Muscle layer of colon (tissue), 2 donors: Measurements from ENCODE around the gene TCF7.

Experiments
- H3K27ac ChIP-seq: one replicate; pipeline ENCODE4 v1.7.0; 2013; ENCODE audit warnings: low read depth, mild to moderate bottlenecking, low read length, moderate library complexity
- H3K27me3 ChIP-seq, 2 donors: one replicate each; pipeline ENCODE4 v1.7.0; 2013; ENCODE audit warnings: low read length in 2 of 2, mild to moderate bottlenecking in 2 of 2; ENCODE audit not compliant: insufficient read depth in 2 of 2, control insufficient read depth in 1 of 2
- H3K36me3 ChIP-seq: one replicate; pipeline ENCODE4 v1.7.0; 2013; ENCODE audit warnings: mild to moderate bottlenecking, low read length; ENCODE audit not compliant: insufficient read depth
- H3K4me1 ChIP-seq: one replicate; pipeline ENCODE4 v1.7.0; 2013; ENCODE audit warnings: mild to moderate bottlenecking, low read length; ENCODE audit not compliant: insufficient read depth
- H3K4me3 ChIP-seq, 2 donors: one replicate each; pipeline ENCODE4 v1.7.0; 2013; ENCODE audit warnings: low read length in 2 of 2, low read depth in 1 of 2, mild to moderate bottlenecking in 1 of 2, moderate library complexity in 1 of 2
- H3K9ac ChIP-seq: one replicate; pipeline ENCODE4 v1.7.0; 2013; ENCODE audit warnings: low read length
- H3K9me3 ChIP-seq: one replicate; pipeline ENCODE4 v1.7.0; 2013; ENCODE audit warnings: mild to moderate bottlenecking, low read length
- donor health status: abdominal sarcoma.
- donor health status: Adenocarcinoma of cecum.

The TCF7 gene

GRCh38 chr5:134116789-134117761, 2.6 kb downstream of the TCF7 start:
- no peak overlapping the region for H3K9ac ChIP-seq
- H3K27me3 ChIP-seq: peaks cover 5 to 21% of the 10 kb centered on the region in 2 donors
- H3K4me3 ChIP-seq: no peak overlapping the region
- peaks cover 12% of the 10 kb centered on the region for H3K4me1 ChIP-seq
- H3K36me3 ChIP-seq: no peaks in the 10 kb centered on the region
- H3K9me3 ChIP-seq: no peaks in the 10 kb centered on the region
- H3K27ac ChIP-seq: no peak overlapping the region

GRCh38 chr5:134118212-134118835, 3.8 kb downstream of the TCF7 start:
- Histone ChIP-seq H3K4me3 (no peak overlapping the region), H3K27ac (no peak overlapping the region), H3K27me3 (peaks cover 0 to 9% of the 10 kb centered on the region in 2 donors), H3K4me1 (peaks cover 10% of the 10 kb centered on the region), H3K9ac (no peak overlapping the region), H3K36me3 (no peaks in the 10 kb centered on the region), H3K9me3 (no peaks in the 10 kb centered on the region)

- Histone ChIP-seq H3K4me3 (no peak overlapping the region), H3K27me3 (no peaks in the 10 kb centered on the region), H3K4me1 (peaks cover 1% of the 10 kb centered on the region), H3K9me3 (no peaks in the 10 kb centered on the region), H3K36me3 (no peaks in the 10 kb centered on the region), H3K27ac (no peak overlapping the region), H3K9ac (no peak overlapping the region)
Observed at GRCh38 chr5:134119720-134120119, 5.2 kb downstream of the TCF7 start.

DNA sequence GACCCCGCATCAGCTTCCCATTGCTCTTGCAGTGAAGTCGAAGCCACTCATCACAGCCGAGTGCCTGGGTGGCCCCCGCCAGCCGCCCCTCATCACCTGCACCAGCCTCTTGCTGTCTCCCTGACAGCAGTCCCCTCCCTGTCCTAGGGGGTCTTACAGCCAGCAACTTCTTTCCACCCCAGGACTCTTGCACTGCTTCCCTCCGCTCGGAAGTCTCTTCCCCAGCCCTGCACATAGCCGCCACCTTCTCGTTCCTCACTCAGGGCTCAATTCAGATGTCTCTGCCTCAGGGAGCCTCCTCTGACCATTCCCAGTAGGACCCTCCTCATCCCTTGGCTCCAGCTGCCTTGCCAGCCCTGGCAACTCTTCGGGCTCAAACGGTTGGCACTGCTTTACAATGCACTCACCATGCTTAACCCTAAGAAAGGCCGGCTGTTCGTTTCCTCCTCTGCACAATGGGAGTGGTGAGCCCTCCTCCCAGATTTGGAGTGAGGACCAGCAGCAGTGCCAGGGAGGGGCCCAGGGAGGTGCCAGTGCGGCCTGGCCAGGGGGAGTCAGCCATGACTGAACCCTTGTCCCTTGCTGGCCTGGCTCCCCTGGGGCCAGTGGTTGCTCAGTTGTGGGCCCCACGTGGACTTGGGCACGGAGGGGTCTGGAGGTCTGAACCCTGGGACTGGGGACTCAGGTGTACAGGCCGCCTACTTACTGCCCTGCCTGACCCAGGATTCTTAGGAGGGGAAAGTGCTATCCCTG, 6.1 kb downstream of the TCF7 start:
- H3K9ac ChIP-seq: no peak overlapping the region
- H3K9me3 ChIP-seq: no peaks in the 10 kb centered on the region
- no peak overlapping the region for H3K4me3 ChIP-seq
- H3K27ac ChIP-seq: no peak overlapping the region
- no peaks in the 10 kb centered on the region for H3K27me3 ChIP-seq
- peaks cover 10% of the 10 kb centered on the region for H3K4me1 ChIP-seq
- H3K36me3 ChIP-seq: no peaks in the 10 kb centered on the region

DNA sequence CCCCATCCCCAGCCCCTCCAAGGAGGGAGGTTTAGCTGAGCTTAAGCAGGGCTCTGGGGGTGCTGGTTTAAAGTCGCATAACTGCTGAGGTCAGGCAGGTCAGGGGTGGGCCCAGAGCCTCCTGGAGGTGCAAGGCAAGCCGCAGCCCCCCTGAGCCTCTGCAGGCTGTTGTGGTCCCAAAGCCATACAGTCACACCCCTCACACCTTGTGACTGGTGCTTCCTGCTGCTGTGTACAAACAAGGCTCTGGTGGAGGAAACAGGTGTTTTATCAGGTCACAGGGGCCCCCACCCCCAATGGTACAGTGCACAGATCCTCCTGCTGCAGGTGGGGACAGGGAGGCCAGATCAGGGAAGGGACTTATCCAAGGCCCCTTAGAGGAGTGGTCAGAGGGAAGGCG, 8.0 kb downstream of the TCF7 start:
- Histone ChIP-seq H3K4me1 (peaks cover 12% of the 10 kb centered on the region), H3K4me3 (no peak overlapping the region), H3K9me3 (no peaks in the 10 kb centered on the region), H3K27ac (no peak overlapping the region), H3K9ac (no peak overlapping the region), H3K27me3 (no peaks in the 10 kb centered on the region), H3K36me3 (no peaks in the 10 kb centered on the region)

DNA sequence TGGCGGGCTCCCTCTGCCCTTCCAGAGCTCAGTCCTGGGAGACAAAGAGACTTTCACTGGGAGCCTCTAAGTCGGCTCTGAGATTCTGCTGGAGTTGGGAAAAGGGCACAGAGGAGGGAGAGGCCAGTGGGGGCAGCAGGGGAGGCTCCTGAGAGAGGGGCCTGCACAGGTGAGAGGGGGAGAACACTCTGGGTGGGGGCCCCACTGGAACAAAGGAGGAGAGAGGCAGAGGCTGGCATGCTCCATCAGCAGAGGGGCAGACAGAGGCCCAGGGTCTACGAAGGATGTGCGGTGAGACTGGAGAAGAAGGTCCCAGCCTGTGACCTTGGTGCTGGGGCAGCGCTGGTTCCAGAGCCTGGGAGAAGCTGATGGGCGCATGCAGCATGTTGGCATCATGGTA, 8.9 kb downstream of the TCF7 start:
- Histone ChIP-seq H3K4me1 (peaks cover 12% of the 10 kb centered on the region), H3K27ac (no peak overlapping the region), H3K9me3 (no peaks in the 10 kb centered on the region), H3K9ac (no peak overlapping the region), H3K4me3 (no peak overlapping the region), H3K27me3 (no peaks in the 10 kb centered on the region), H3K36me3 (no peaks in the 10 kb centered on the region)

DNA sequence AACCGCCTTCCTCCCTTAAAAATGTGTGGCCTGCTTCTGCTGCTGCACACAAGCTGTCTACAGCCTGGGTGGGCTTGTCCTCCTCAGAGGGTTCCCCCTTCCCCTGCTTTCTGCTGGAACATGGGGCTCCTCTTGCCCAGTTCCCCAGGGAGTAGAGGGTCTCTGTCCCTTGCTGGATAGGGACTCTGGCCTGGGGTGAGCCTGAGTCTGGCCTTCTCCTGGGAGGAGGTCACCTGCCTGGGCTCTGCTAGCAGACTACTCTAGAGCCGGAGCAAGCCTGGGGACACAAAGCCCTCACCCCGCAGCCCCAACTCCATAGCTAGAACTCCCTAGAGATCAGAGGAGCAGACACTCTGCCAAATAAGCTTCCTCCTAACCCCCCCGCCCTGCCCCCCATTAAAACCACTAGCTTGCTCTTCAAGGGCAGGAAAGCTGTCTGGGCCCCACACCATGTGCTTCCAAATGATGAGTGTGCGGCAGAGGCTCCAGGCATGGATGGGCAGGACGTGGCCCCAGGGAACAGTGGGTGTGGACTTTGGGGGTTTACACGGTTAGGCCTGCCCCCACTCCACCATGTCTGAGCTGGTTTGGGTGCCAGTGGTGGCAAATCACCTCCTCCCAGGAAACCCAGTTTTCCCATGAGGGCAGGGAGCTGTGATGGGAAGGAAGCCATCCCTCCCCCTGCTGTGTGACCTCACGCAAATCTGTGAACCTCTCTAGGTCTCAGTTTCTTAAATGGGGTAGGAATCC, 10.0 kb downstream of the TCF7 start:
- Histone ChIP-seq H3K27ac (no peak overlapping the region), H3K9ac (no peak overlapping the region), H3K4me3 (no peak overlapping the region)

GRCh38 chr5:134125039-134126015, 10.8 kb downstream of the TCF7 start:
- Histone ChIP-seq H3K4me3 (no peak overlapping the region), H3K9ac (no peak overlapping the region), H3K27ac (no peak overlapping the region), H3K36me3 (peaks cover 12% of the 10 kb centered on the region), H3K9me3 (no peaks in the 10 kb centered on the region), H3K27me3 (no peaks in the 10 kb centered on the region), H3K4me1 (peaks cover 12% of the 10 kb centered on the region)

More for the DNA sequence above, 10.0 kb downstream of the TCF7 start:
- H3K36me3 ChIP-seq: peaks cover 9% of the 10 kb centered on the region
- H3K4me1 ChIP-seq: peaks cover 12% of the 10 kb centered on the region
- H3K9me3 ChIP-seq: no peaks in the 10 kb centered on the region
- H3K27me3 ChIP-seq: no peaks in the 10 kb centered on the region

DNA sequence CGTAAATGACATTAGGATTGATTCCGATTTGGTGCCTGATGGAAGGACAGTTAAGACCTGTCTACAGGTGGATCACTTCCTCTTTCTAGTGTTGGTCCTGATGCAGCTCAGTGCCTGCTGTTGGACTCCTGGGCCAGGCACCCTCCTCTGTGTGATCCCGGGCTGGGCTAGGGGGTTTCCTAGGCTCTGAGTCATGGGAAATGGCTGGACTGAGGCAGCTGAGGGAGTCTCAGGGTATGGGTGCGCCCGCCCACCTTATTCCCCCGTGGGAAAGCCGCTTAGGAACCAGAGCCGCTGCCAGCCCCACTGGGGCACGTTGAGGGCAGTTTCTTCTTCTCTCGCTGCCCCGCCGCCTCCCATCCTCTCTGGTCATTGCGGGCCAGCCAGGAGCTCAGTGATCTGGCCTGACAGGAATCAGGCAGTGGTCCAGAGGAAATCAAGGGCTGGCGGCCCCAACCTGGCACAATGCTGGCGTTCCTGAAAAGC, 12.9 kb downstream of the TCF7 start:
- Histone ChIP-seq H3K9ac (no peak overlapping the region), H3K27ac (no peak overlapping the region), H3K27me3 (no peaks in the 10 kb centered on the region), H3K4me3 (no peak overlapping the region), H3K36me3 (peaks cover 12% of the 10 kb centered on the region), H3K4me1 (peaks cover 12% of the 10 kb centered on the region), H3K9me3 (no peaks in the 10 kb centered on the region)

DNA sequence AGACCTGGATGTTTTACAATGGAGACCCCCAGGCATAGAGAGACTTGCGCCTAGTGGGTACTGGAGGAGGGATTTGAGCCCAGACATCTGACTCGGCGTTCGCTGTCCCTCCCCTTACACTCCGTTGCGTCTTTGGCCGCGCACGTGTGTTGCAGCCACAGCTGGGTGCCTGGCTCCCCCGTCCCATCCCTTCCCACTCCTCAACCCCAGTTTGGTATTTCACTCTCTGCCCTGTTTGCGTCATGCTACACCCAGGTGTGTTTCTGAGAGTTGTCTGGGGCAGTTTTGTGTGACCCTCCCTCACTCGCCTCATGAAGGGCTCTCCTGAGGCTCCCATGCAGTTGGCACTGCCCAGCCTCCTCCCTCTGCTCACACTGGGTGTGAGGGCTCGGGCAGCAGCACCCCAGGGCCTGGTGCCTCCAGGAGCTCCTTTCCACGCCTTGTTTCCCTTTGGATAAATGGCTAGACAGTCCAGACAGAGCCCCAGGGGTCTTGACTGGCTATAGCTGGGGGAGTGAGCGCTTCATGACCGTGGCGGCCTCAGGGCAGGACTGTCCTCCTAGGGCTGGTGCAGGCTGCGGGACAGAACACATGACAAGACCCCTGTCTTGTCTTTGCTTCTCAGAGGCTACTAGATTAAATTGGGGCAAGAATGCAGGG, 13.6 kb downstream of the TCF7 start:
- Histone ChIP-seq H3K9ac (no peak overlapping the region), H3K4me3 (no peak overlapping the region), H3K4me1 (peaks cover 12% of the 10 kb centered on the region), H3K27me3 (no peaks in the 10 kb centered on the region), H3K27ac (no peak overlapping the region), H3K9me3 (no peaks in the 10 kb centered on the region), H3K36me3 (peaks cover 12% of the 10 kb centered on the region)
